SK-N-SH (cell line): Measurements from ENCODE around the gene RGS17. TPM values are rescaled to one million over a fixed set of nuclear protein-coding genes. Genes with fewer than 3 reads are reported as not detected.

ENCODE experiments used
- CTCF ChIA-PET: fragments of 300-600, 350-600 bp; formaldehyde crosslinking; extraction: SDS; loops from one replicate; lab custom pipeline; 2021; lab: Yijun Ruan, JAX
- POLR2A ChIA-PET: fragments of 350-600 bp; sonication (Branson Sonifier 250); formaldehyde crosslinking; extraction: SDS; loops from one replicate; lab custom pipeline; 2020; ENCODE audit warnings: antibody characterized with exemption, inconsistent platforms; lab: Yijun Ruan, JAX
- DNase-seq: peaks from one replicate; pipeline ENCODE4 v3.0.0; 2012
- H2AFZ ChIP-seq: fragments of 200-600 bp; sonication (generic); 2 replicates; pipeline ENCODE4 v1.8.1; 2016; ENCODE audit warnings: antibody characterized with exemption, mild to moderate bottlenecking, low read depth
- H3F3A ChIP-seq: fragments of 200-600 bp; sonication (generic); replicated peaks from 2 replicates; pipeline ENCODE3; 2016; ENCODE audit warnings: antibody characterized with exemption, mild to moderate bottlenecking; ENCODE audit not compliant: insufficient read depth
- H3K27ac ChIP-seq, 2 experiments: fragments of 200-500 bp in 1 of 2; fragments of 200-600 bp in 1 of 2; sonication (Bioruptor generic) in 1 of 2; sonication (generic), shearing (Covaris generic) in 1 of 2; 2 replicates each; pipeline versions ENCODE4 v1.5.1 to v1.6.1; 2014 to 2016; ENCODE audit warnings: low read depth in 2 of 2, inconsistent platforms in 1 of 2, low read length in 1 of 2, mild to moderate bottlenecking in 1 of 2, mixed read lengths in 1 of 2
- H3K27me3 ChIP-seq: fragments of 200-600 bp; sonication (generic), shearing (Covaris generic); 2 replicates; pipeline ENCODE4 v1.6.1; 2016; ENCODE audit warnings: mixed run types; ENCODE audit not compliant: insufficient read depth
- H3K36me3 ChIP-seq, 2 experiments: fragments of 200-500 bp in 1 of 2; fragments of 200-600 bp in 1 of 2; sonication (Bioruptor generic) in 1 of 2; sonication (generic) in 1 of 2; replicated peaks in 1 of 2; 2 replicates each; pipeline versions ENCODE3 to v1.5.1; 2014 to 2016; ENCODE audit warnings: low read length in 1 of 2, mild to moderate bottlenecking in 1 of 2; ENCODE audit not compliant: insufficient read depth in 2 of 2, control insufficient read depth in 1 of 2
- H3K4me1 ChIP-seq, 2 experiments: fragments of 200-500 bp in 1 of 2; fragments of 200-600 bp in 1 of 2; sonication (Bioruptor generic) in 1 of 2; sonication (generic), shearing (Covaris generic) in 1 of 2; 2 replicates each; pipeline versions ENCODE4 v1.5.1 to v1.6.1; 2014 to 2016; ENCODE audit warnings: low read depth in 1 of 2, low read length in 1 of 2, mixed run types in 1 of 2; ENCODE audit not compliant: insufficient read depth in 2 of 2, control insufficient read depth in 1 of 2
- H3K4me2 ChIP-seq: fragments of 200-600 bp; sonication (generic), shearing (Covaris generic); 2 replicates; pipeline ENCODE4 v1.6.1; 2017; ENCODE audit warnings: mixed run types
- H3K4me3 ChIP-seq, 2 experiments: fragments of 200-500 bp in 1 of 2; fragments of 200-600 bp in 1 of 2; sonication (Bioruptor generic) in 1 of 2; sonication (generic), shearing (Covaris generic) in 1 of 2; 2 replicates each; pipeline versions ENCODE4 v1.5.1 to v1.8.1; 2014 to 2016; ENCODE audit warnings: low read depth in 2 of 2, inconsistent platforms in 1 of 2, low read length in 1 of 2, mild to moderate bottlenecking in 1 of 2, mixed read lengths in 1 of 2, moderate library complexity in 1 of 2
- H3K79me2 ChIP-seq: fragments of 200-600 bp; sonication (generic); 2 replicates; pipeline ENCODE4 v1.8.1; 2017; ENCODE audit warnings: mild to moderate bottlenecking; ENCODE audit not compliant: insufficient read depth
- H3K9ac ChIP-seq: fragments of 200-600 bp; sonication (generic); 2 replicates; pipeline ENCODE4 v1.6.1; 2017; ENCODE audit warnings: mixed run types
- H3K9me2 ChIP-seq: fragments of 200-600 bp; sonication (generic); 2 replicates; pipeline ENCODE4 v1.6.1; 2017; ENCODE audit warnings: mixed run types
- H3K9me3 ChIP-seq: fragments of 200-600 bp; sonication (generic); 2 replicates; pipeline ENCODE4 v1.6.1; 2017; ENCODE audit warnings: mixed run types, mild to moderate bottlenecking, moderate library complexity
- H4K20me1 ChIP-seq: fragments of 200-600 bp; sonication (generic); 2 replicates; pipeline ENCODE4 v1.6.1; 2017; ENCODE audit warnings: mild to moderate bottlenecking, mixed run types; ENCODE audit not compliant: insufficient read depth
- ELF1 ChIP-seq: IDR thresholded peaks from 2 replicates; pipeline ENCODE4 v1.4.0; 2012
- FOSL2 ChIP-seq: IDR thresholded peaks from 2 replicates; pipeline ENCODE4 v1.4.0; 2012; ENCODE audit warnings: low read depth, mild to moderate bottlenecking, moderate library complexity, borderline replicate concordance
- FOXJ3 ChIP-seq: sonication (generic); formaldehyde crosslinking; IDR thresholded peaks from 2 replicates; pipeline ENCODE4 v1.5.1; 2020; ENCODE audit warnings: mild to moderate bottlenecking, missing genetic modification reagents
- GATA2 ChIP-seq: sonication (generic); formaldehyde crosslinking; IDR thresholded peaks from 2 replicates; pipeline ENCODE4 v1.5.0; 2020; ENCODE audit warnings: mild to moderate bottlenecking, missing genetic modification reagents
- MAX ChIP-seq: IDR thresholded peaks from 2 replicates; pipeline ENCODE4 v1.4.0; 2012; ENCODE audit warnings: low read depth
- MXI1 ChIP-seq: IDR thresholded peaks from 2 replicates; pipeline ENCODE4 v1.6.1; 2012; ENCODE audit warnings: mild to moderate bottlenecking, low read depth, low read length, improper control_type of control experiment
- NFIC ChIP-seq: IDR thresholded peaks from 2 replicates; pipeline ENCODE4 v1.4.0; 2012; ENCODE audit warnings: borderline replicate concordance
- NRF1 ChIP-seq: IDR thresholded peaks from 2 replicates; pipeline ENCODE4 v1.6.1; 2012; ENCODE audit warnings: low read depth, mild to moderate bottlenecking, low read length
- PBX3 ChIP-seq: IDR thresholded peaks from 2 replicates; pipeline ENCODE4; 2012
- RAD21 ChIP-seq: IDR thresholded peaks from 2 replicates; pipeline ENCODE4 v1.6.1; 2012; ENCODE audit warnings: mild to moderate bottlenecking, low read length
- RCOR1 ChIP-seq: fragments of 150-350 bp; IDR thresholded peaks from 2 replicates; pipeline ENCODE4 v1.6.1; 2017; ENCODE audit warnings: antibody characterized with exemption, low read length
- REST ChIP-seq: IDR thresholded peaks from 2 replicates; pipeline ENCODE4 v1.6.1; 2012; ENCODE audit warnings: mild to moderate bottlenecking, low read depth, low read length, moderate library complexity
- RXRA ChIP-seq: IDR thresholded peaks from 2 replicates; pipeline ENCODE4 v1.4.0; 2012; ENCODE audit warnings: low read depth, mild to moderate bottlenecking, borderline replicate concordance
- SMC3 ChIP-seq: IDR thresholded peaks from 2 replicates; pipeline ENCODE4 v1.6.1; 2012; ENCODE audit warnings: low read depth, low read length, improper control_type of control experiment
- TEAD4 ChIP-seq: IDR thresholded peaks from 2 replicates; pipeline ENCODE4 v1.4.0; 2012; ENCODE audit warnings: mild to moderate bottlenecking, borderline replicate concordance; ENCODE audit not compliant: insufficient read depth
- WGBS: methylation state at CpG from one replicate; pipeline ENCODE4 v1.1.6; 2017; ENCODE audit warnings: low lambda C conversion rate; 5-methylcytosine and 5-hydroxymethylcytosine counted together
- polyA plus RNA-seq, 3 experiments: library from polyadenylated mRNA; depleted of rRNA; stranded (reverse); fragments of >200 nt; gene quantifications; 2 replicates each; pipeline ENCODE4 v1.2.3, GENCODE V29; 2012

RGS17 gene
- polyA plus RNA-seq, 1 of the 3 experiments (the other 2 are of a cell fraction), result 1.4 TPM

- H3K27me3 ChIP-seq, result no peaks in the 10 kb centered on the region
- no peak for DNase-seq
- WGBS, result 49% methylated on average over 3 of the region's 3 CpGs
- peaks cover 73% of the 10 kb centered on the region for H4K20me1 ChIP-seq
- peak overlapping the region; percentile 55; the same call in 1 of the 2 replicates for H3K4me2 ChIP-seq
- peaks cover 19% of the 10 kb centered on the region for H3F3A ChIP-seq
- peak overlapping the region; percentile 40; the same call in 1 of the 2 replicates for H3K9ac ChIP-seq
- peaks cover 32 to 40% of the 10 kb centered on the region in 2 experiments for H3K36me3 ChIP-seq
- peaks cover 19 to 22% of the 10 kb centered on the region in 2 experiments; a peak in 3 of 4 replicates for H3K4me1 ChIP-seq
- H3K9me2 ChIP-seq, result no peaks in the 10 kb centered on the region
- no peak overlapping the region for H2AFZ ChIP-seq
- TF ChIP-seq RXRA (no peak), RCOR1 (no peak), ELF1 (no peak), TEAD4 (no peak)
- H3K27ac ChIP-seq, result peak overlapping the region; percentile 53 to 55; a peak in 3 of 4 replicates
- H3K9me3 ChIP-seq, result no peaks in the 10 kb centered on the region
- CTCF ChIA-PET, result interaction anchor here (2.3 kb wide), 1 partner anchor 24 kb away, joined by 10 read pairs; no protein-coding TSS in a partner anchor
- H3K79me2 ChIP-seq, result peaks cover 98% of the 10 kb centered on the region
- POLR2A ChIA-PET, result no interaction called here
- no peak overlapping the region for H3K4me3 ChIP-seq
These were observed 153.0 kb downstream of the RGS17 start for GRCh38 chr6:152978058-152978457.

GRCh38 chr6:152977556-152977955, 153.5 kb downstream of the RGS17 start:
- Histone ChIP-seq H3K4me3 (no peak overlapping the region), H3K79me2 (peaks cover 100% of the 10 kb centered on the region), H3K9ac (peak overlapping the region; percentile 40; the same call in 1 of the 2 replicates), H3K4me2 (peak overlapping the region; percentile 55; the same call in 1 of the 2 replicates), H3K9me3 (no peaks in the 10 kb centered on the region), H4K20me1 (peaks cover 70% of the 10 kb centered on the region), H3F3A (peaks cover 24% of the 10 kb centered on the region), H3K36me3 (peaks cover 37 to 45% of the 10 kb centered on the region in 2 experiments), H3K27me3 (no peaks in the 10 kb centered on the region), H3K4me1 (peaks cover 19 to 24% of the 10 kb centered on the region in 2 experiments; a peak in 3 of 4 replicates), H3K27ac (peak overlapping the region; percentile 53 to 55), H2AFZ (no peak overlapping the region), H3K9me2 (no peaks in the 10 kb centered on the region)
- no peak for DNase-seq
- POLR2A ChIA-PET, result no interaction called here
- TF ChIP-seq SMC3 (no peak), MAX (no peak), FOSL2 (no peak), REST (no peak), NFIC (no peak), PBX3 (no peak), GATA2 (CRISPR knock-in tag) (no peak), NRF1 (no peak), MXI1 (no peak), FOXJ3 (no peak), RAD21 (no peak)
- CTCF ChIA-PET, result interaction anchor here (0.7 to 2.3 kb wide), 2 partner anchors 23 to 80 kb away, joined by 3 to 10 read pairs; no protein-coding TSS in a partner anchor
